Left forelimb (tissue), 1 donor: ENCODE data around the gene NYNRIN.

Experiments used
- DNase-seq: peaks from one replicate; pipeline ENCODE4 v3.0.0-alpha.2; 2018; ENCODE audit warnings: low spot score

Gene NYNRIN

DNA sequence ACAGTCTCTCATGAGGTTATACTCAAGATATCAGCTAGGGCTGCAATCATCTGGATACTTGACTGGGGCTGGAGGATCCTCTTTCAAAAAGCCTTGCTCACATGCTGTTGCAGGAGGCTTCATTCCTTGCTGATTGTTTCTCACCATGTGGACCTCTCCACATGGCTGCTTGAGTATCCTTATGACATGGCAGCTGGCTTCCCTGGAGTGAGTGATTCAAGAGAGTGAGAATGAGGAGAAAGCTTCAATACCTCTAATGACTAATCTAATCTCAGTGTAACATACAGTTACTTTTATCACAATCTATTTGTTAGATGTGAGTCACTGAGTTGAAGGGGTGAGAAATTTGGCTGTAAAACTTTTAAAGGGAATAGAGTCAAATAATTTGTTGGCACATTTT is 58.2 kb downstream of the NYNRIN start:
- no peak for DNase-seq

- no peak for DNase-seq
Observed at GRCh38 chr14:24458736-24459135, 59.9 kb downstream of the NYNRIN start.

GRCh38 chr14:24459331-24459730 is 60.5 kb downstream of the NYNRIN start:
- DNase-seq: no peak

DNA sequence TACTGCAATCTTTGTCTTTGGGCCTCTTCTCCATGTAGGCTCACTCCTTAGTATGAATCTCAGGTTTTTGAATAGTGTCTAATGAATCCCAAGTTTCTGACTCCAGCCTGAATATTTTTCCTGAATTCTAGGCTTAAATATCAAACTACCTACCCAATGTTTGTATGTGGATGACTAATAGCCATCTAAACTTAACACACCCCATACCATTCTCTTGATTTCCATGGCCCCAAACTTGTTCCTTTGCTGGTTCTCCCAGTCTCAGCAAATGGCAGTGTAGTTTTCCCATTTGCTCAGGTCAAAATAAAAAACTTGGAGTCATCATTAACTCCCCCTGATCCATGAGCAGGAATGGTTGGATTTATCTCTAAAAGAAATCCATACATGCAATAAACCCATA is 62.5 kb downstream of the NYNRIN start:
- DNase-seq: no peak

- DNase-seq: no peak
Observed at GRCh38 chr14:24463017-24463883, 64.4 kb downstream of the NYNRIN start.

DNA sequence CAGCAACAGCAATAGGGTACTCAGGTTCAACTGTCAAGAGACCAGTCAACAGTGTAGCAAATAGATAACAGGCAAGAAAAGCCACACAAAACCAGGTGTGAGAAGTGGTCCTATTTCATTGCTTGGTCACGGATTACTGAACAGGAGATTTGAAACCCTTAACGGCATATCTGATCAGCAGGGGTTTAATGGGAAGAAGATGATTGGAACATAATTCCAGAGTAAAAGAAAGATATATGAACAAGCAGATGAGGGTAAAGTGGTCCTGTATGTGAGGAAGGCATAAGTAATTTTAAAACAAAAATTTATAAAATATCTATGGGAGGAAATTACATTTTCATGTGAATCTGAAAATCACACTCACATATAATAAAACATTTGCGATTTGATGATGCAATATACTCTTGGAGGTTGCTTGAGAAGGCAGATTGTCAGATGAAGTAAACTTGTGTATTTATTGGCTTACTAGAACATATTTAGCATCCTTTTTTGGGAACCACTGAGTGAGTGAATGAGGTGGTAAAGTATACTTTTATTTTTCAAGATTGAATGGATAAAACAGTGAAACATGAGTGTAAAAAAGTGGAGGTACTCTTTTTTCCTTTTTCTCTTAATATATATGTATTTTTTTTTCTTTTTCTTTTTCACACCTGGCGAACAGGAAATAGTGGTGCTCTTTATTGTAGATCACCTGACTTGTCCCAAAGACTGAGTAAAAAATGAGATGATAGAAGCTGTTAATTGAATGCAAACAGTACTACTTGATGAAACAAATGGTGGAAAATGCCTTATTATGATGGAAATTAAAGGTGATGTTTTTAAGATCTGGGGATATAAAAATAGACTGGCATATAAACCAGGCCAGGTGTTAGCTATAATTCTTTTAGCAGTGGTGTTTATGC is 65.3 kb downstream of the NYNRIN start:
- no peak for DNase-seq

DNA sequence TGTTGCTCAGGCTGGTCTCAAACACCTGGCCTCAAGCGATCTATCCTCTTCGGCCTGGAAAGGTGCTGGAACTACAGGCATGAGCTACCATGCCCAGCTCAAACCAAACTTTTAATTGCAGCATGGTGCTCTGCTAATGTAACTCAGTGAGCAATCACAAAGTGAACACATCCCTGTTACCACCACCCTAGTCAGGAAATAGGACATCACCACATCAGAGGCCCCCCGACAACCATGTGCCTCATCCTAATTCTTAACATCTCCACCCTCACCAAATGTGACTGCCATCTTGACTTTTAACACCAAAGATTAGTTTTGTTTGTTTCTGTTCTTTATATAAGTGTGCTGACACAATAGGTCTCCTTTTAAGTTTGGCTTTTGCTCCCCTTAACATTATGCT is 66.6 kb downstream of the NYNRIN start:
- no peak for DNase-seq

- no peak for DNase-seq
Observed at GRCh38 chr14:24465805-24466204, 67.0 kb downstream of the NYNRIN start.
